Stimulated activated memory B cell treated with anti-CD40 and anti-IgM and Interleukin-4, amounts not matched to agents 10 μg/mL and 1 μg/mL and 100 μg/mL, for 72 hours (primary cell): Measurements from ENCODE around the gene MAD1L1.

ENCODE experiments used
- ATAC-seq: fragments of 150-1000 bp; cut with Tn5 transposase; 2 replicates; pipeline ENCODE4 v1.10.0; 2021
- H3K27ac Mint-ChIP-seq: one replicate; pipeline ENCODE4 v1.8.0; 2022; ENCODE audit warnings: mild to moderate bottlenecking, mixed read lengths
- H3K27me3 Mint-ChIP-seq: one replicate; pipeline ENCODE4 v1.8.0; 2022; ENCODE audit warnings: mixed read lengths
- H3K36me3 Mint-ChIP-seq: one replicate; pipeline ENCODE4 v1.8.0; 2022; ENCODE audit warnings: mixed read lengths
- H3K4me1 Mint-ChIP-seq: one replicate; pipeline ENCODE4 v1.8.0; 2022; ENCODE audit warnings: mixed read lengths
- H3K4me3 Mint-ChIP-seq: one replicate; pipeline ENCODE4 v1.8.0; 2022; ENCODE audit warnings: mild to moderate bottlenecking, moderate library complexity, mixed read lengths
- H3K9me3 Mint-ChIP-seq: one replicate; pipeline ENCODE4 v1.8.0; 2022; ENCODE audit warnings: mixed read lengths

The MAD1L1 gene

DNA sequence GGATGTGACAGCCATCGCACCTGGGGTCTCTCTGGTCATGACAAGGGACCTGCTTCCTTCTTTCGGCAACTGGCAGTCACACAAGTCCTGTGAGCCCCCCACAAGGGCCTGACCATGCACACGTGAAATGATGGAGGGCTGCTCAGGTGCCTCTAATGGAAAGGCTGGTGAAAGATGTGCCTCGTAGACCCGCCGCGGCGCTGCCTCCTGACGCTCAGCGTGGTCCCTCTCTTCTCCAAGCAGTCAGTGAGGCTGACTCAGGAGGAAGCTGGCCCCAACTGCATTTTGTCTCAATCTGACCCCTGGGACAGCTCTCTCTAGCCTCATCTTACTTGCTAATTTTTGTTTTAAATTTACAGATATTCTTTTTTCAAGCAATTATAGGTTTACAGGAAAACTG lies 100.9 kb downstream of the MAD1L1 start:
- H3K36me3 Mint-ChIP-seq, result peaks cover 58% of the 10 kb centered on the region
- H3K27ac Mint-ChIP-seq, result no peak overlapping the region
- no peaks in the 10 kb centered on the region for H3K9me3 Mint-ChIP-seq
- no peak overlapping the region for H3K4me3 Mint-ChIP-seq
- no peak for ATAC-seq
- no peaks in the 10 kb centered on the region for H3K27me3 Mint-ChIP-seq
- H3K4me1 Mint-ChIP-seq, result peaks cover 10% of the 10 kb centered on the region

GRCh38 chr7:2131341-2131740 lies 101.4 kb downstream of the MAD1L1 start:
- H3K36me3 Mint-ChIP-seq, result peaks cover 58% of the 10 kb centered on the region
- H3K27me3 Mint-ChIP-seq, result no peaks in the 10 kb centered on the region
- H3K9me3 Mint-ChIP-seq, result no peaks in the 10 kb centered on the region
- H3K4me3 Mint-ChIP-seq, result no peak overlapping the region
- H3K4me1 Mint-ChIP-seq, result peaks cover 10% of the 10 kb centered on the region
- no peak for ATAC-seq
- H3K27ac Mint-ChIP-seq, result no peak overlapping the region

GRCh38 chr7:2130096-2130375 lies 102.7 kb downstream of the MAD1L1 start:
- Mint-ChIP-seq H3K9me3 (no peaks in the 10 kb centered on the region), H3K36me3 (peaks cover 48% of the 10 kb centered on the region), H3K27me3 (no peaks in the 10 kb centered on the region), H3K27ac (no peak overlapping the region), H3K4me3 (no peak overlapping the region), H3K4me1 (peaks cover 10% of the 10 kb centered on the region)
- ATAC-seq, result no peak

DNA sequence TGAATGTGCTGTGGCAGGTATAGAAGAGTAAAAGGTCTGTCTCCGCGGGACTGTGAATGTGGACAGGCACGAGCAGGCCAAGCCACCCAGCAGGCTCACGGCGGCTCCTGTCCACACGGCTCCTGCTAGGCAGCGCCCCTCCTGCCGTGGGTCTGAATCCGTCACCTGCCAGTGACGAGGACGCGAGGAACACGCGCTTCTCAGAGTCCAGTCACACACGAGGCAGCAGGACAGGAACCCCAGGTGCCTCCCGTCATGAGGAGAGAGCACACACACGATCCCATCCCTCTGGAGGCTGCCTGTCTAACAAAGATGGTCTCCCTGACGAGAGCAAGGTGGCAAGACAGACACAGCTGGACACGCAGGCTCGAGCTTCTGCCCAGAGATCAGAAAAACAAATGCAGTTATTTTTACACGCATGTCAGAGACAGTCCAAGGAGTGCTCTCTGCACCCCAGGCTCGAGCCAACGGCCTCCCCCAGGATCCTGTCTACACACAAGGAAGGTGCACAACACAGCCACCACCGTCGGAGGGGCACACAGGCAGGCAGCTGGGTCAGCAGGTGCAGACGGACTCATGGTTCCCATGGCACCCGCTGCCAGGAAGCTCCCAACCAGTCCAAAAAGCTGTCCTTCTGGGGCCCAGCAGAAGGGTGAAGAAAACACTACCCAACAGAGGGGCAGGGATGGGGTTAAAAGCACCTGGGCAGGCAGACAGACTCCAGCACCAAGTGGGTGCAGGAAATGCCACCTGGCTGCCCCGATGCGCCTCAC lies 103.2 kb downstream of the MAD1L1 start:
- Mint-ChIP-seq H3K4me3 (no peak overlapping the region), H3K9me3 (no peaks in the 10 kb centered on the region), H3K27me3 (no peaks in the 10 kb centered on the region), H3K4me1 (peaks cover 10% of the 10 kb centered on the region), H3K36me3 (peaks cover 42% of the 10 kb centered on the region), H3K27ac (no peak overlapping the region)
- ATAC-seq, result no peak

GRCh38 chr7:2128601-2129322 lies 104.0 kb downstream of the MAD1L1 start:
- Mint-ChIP-seq H3K27ac (peak overlapping the region; percentile 9), H3K36me3 (peaks cover 35% of the 10 kb centered on the region), H3K27me3 (no peaks in the 10 kb centered on the region), H3K4me1 (peaks cover 10% of the 10 kb centered on the region), H3K4me3 (no peak overlapping the region), H3K9me3 (no peaks in the 10 kb centered on the region)
- ATAC-seq, result no peak

DNA sequence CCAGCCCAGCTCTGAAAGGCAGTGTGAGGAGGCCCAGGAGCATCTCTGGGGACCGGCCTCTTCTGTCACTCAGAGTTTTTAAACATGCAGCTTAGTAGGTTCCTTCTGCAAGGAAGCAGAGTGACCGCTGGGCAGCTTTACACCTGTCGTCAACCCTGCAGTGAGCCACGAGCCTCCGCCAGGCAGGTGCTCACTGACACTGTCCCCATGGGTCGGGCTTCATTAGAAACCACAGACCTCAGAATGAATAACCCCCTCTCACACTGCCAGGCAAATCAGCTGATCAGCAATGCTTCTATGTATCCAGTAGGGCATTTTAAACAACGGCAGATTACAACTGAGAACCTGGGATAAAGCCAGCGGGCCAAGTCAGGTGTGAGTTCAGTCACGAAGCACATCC lies 106.1 kb downstream of the MAD1L1 start:
- Mint-ChIP-seq H3K27me3 (no peaks in the 10 kb centered on the region), H3K4me1 (peaks cover 10% of the 10 kb centered on the region), H3K9me3 (no peaks in the 10 kb centered on the region), H3K36me3 (peaks cover 17% of the 10 kb centered on the region), H3K27ac (no peak overlapping the region), H3K4me3 (no peak overlapping the region)
- no peak for ATAC-seq

- no peaks in the 10 kb centered on the region for H3K27me3 Mint-ChIP-seq
- H3K36me3 Mint-ChIP-seq, result peaks cover 14% of the 10 kb centered on the region
- H3K4me1 Mint-ChIP-seq, result peaks cover 9% of the 10 kb centered on the region
- ATAC-seq, result no peak
- no peak overlapping the region for H3K27ac Mint-ChIP-seq
- no peaks in the 10 kb centered on the region for H3K9me3 Mint-ChIP-seq
- H3K4me3 Mint-ChIP-seq, result no peak overlapping the region
Observed at GRCh38 chr7:2125931-2126330, 106.8 kb downstream of the MAD1L1 start.

GRCh38 chr7:2124604-2125345 lies 108.0 kb downstream of the MAD1L1 start:
- Mint-ChIP-seq H3K27ac (no peak overlapping the region), H3K4me1 (peaks cover 7% of the 10 kb centered on the region), H3K27me3 (no peaks in the 10 kb centered on the region), H3K9me3 (no peaks in the 10 kb centered on the region), H3K4me3 (no peak overlapping the region), H3K36me3 (peaks cover 12% of the 10 kb centered on the region)
- no peak for ATAC-seq

GRCh38 chr7:2123916-2124315 lies 108.8 kb downstream of the MAD1L1 start:
- H3K36me3 Mint-ChIP-seq, result peaks cover 21% of the 10 kb centered on the region
- peaks cover 8% of the 10 kb centered on the region for H3K4me1 Mint-ChIP-seq
- H3K9me3 Mint-ChIP-seq, result no peaks in the 10 kb centered on the region
- no peak overlapping the region for H3K27ac Mint-ChIP-seq
- H3K4me3 Mint-ChIP-seq, result no peak overlapping the region
- no peaks in the 10 kb centered on the region for H3K27me3 Mint-ChIP-seq
- ATAC-seq, result no peak

GRCh38 chr7:2123360-2123759 lies 109.4 kb downstream of the MAD1L1 start:
- no peak overlapping the region for H3K27ac Mint-ChIP-seq
- H3K36me3 Mint-ChIP-seq, result peaks cover 27% of the 10 kb centered on the region
- no peaks in the 10 kb centered on the region for H3K27me3 Mint-ChIP-seq
- H3K9me3 Mint-ChIP-seq, result no peaks in the 10 kb centered on the region
- peaks cover 8% of the 10 kb centered on the region for H3K4me1 Mint-ChIP-seq
- H3K4me3 Mint-ChIP-seq, result no peak overlapping the region
- ATAC-seq, result no peak

- no peak overlapping the region for H3K4me3 Mint-ChIP-seq
- no peak overlapping the region for H3K27ac Mint-ChIP-seq
- peaks cover 33% of the 10 kb centered on the region for H3K36me3 Mint-ChIP-seq
- peaks cover 2% of the 10 kb centered on the region for H3K9me3 Mint-ChIP-seq
- ATAC-seq, result no peak
- H3K4me1 Mint-ChIP-seq, result peaks cover 13% of the 10 kb centered on the region
- H3K27me3 Mint-ChIP-seq, result no peaks in the 10 kb centered on the region
Observed at GRCh38 chr7:2122651-2123050, 110.1 kb downstream of the MAD1L1 start.

DNA sequence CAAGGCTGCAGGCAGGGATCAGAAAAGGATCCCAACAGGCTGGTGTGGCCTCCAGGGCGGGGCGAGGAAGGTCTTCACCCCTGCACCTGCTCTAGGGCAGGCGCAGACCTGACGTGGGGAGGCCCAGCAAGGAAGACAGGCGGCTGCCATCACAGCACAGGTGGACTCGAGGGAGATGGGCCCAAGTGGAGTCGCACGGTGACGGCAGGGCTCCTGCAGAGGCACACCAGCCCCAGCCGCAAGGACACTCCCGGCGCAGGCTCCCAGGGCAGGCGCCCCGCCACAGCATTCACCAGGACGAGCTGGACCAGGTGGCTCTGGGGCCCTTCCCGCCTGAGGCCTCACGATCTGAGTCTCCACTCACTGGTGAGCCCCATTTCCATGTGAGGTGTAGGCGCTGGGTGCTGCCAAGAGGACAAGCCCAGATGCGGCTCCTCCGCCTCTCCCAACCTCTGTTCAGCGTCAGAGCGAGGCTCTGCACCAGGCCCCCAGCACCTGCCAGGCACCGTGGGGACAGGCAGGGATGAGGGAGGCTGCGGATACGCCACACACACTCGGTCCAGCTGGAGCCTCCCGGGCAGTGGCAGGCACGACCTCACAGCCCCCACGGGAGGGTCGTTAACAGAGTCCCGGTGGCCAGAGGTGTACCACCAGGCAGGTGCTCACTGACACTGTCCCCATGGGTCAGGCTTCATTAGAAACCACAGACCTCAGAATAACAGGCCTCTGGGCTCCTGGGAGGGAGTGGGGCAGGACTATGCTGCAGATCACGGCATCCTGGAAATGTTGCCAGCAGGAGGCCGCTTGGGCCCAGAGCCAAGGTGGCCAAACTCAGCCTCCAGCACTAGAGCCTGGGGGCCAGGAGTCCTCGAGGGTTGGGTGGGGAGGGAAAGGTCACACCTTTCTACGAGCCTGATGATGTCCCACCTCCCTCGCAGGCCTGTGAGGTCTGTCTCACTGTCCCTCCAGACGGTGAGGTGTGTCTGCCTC lies 111.6 kb downstream of the MAD1L1 start:
- H3K27ac Mint-ChIP-seq, result no peak overlapping the region

DNA sequence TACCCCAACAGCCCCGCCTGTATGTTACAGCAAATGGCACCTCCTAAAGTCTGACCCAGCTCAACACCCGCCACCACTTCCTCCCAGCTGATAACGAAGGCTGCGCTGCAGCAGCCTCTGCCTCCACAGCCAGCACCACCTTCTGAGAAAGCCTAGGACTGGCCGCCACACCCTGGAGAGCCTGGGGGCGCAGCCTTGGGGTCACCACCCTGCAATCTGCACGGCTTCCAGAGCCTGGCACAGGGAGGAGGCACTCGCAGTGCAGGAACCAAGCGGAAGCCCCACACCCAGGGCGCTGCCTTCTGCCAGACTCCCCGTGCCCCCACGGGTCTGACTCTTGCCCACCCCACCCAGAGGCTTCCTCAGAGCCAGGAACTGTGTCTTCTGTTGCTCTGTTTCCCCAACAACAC lies 112.5 kb downstream of the MAD1L1 start:
- Mint-ChIP-seq H3K9me3 (peaks cover 5% of the 10 kb centered on the region), H3K4me3 (no peak overlapping the region), H3K36me3 (peaks cover 36% of the 10 kb centered on the region), H3K4me1 (peaks cover 21% of the 10 kb centered on the region), H3K27ac (no peak overlapping the region), H3K27me3 (no peaks in the 10 kb centered on the region)
- ATAC-seq, result no peak

More for the DNA sequence above, 111.6 kb downstream of the MAD1L1 start:
- ATAC-seq, result no peak
- Mint-ChIP-seq H3K36me3 (peaks cover 36% of the 10 kb centered on the region), H3K4me1 (peaks cover 21% of the 10 kb centered on the region), H3K4me3 (no peak overlapping the region), H3K9me3 (peaks cover 5% of the 10 kb centered on the region), H3K27me3 (no peaks in the 10 kb centered on the region)

DNA sequence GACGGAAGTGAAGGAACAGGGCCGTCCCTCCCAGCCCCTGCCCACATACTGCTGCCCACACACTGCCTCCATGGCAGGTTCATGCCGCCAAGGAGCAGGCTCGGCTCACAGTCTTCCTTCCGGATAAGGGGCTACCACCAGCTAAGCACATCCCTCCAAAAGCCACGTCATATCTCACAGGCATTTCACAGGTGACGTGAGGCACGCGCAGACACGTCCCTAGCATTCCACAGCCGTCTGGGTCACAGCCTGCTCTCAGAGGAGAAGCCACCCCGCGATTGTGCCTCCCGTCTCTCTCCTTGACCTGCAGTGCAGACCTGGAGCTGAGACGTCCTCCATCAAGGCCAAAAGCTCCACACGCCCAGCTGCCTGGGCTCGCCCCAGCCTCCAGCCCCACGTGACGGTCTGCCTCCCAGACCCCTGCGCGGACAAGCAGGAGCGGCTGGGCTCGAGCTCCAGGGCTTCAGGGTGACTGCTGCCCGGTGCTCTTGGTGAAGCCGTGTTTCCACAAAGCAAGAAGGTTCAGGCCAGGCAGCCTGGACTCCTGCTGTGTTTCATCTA lies 114.0 kb downstream of the MAD1L1 start:
- no peak overlapping the region for H3K4me3 Mint-ChIP-seq
- peaks cover 52% of the 10 kb centered on the region for H3K36me3 Mint-ChIP-seq
- H3K9me3 Mint-ChIP-seq, result peaks cover 5% of the 10 kb centered on the region
- no peak overlapping the region for H3K27ac Mint-ChIP-seq
- no peaks in the 10 kb centered on the region for H3K27me3 Mint-ChIP-seq
- no peak for ATAC-seq
- peaks cover 26% of the 10 kb centered on the region for H3K4me1 Mint-ChIP-seq
